Measurements from ENCODE around the gene HNRNPU. TPM values are rescaled to one million over a fixed set of nuclear protein-coding genes. Genes with fewer than 3 reads are reported as not detected.

The HNRNPU gene
- polyA plus RNA-seq, 3 donors = 71.5 to 197 (median 143) TPM

- H3K9me3 Mint-ChIP-seq = no peaks in the 10 kb centered on the region
- H3K4me1 ChIP-seq (ENCODE audit: control insufficient read depth in 1 of 2, insufficient read depth in 2 of 2, low read length in 2 of 2) = peaks cover 7 to 13% of the 10 kb centered on the region in 2 donors
- no peak overlapping the region for H3K4me3 Mint-ChIP-seq
- no peaks in the 10 kb centered on the region for H3K27me3 ChIP-seq (ENCODE audit: control insufficient read depth in 2 of 2, insufficient read depth in 2 of 2, low read length in 2 of 2)
- H3K36me3 Mint-ChIP-seq = peaks cover 82 to 92% of the 10 kb centered on the region in 2 donors
- H3K27me3 Mint-ChIP-seq (ENCODE audit: low read depth in 3 of 3) = no peaks in the 10 kb centered on the region
- peak overlapping the region in 2 of 7 donors; percentile 15 to 54 for H3K27ac Mint-ChIP-seq
- H3K9me3 ChIP-seq (replicated peaks in 1 of 2; ENCODE audit: control insufficient read depth in 1 of 2, insufficient read depth in 1 of 2, low read length in 2 of 2) = no peaks in the 10 kb centered on the region
- H3K4me1 Mint-ChIP-seq = peaks cover 8% of the 10 kb centered on the region
- no peak overlapping the region for H3K9ac ChIP-seq (ENCODE audit: insufficient read depth, low read length, poor library complexity, severe bottlenecking)
- H2AFZ ChIP-seq (ENCODE audit: insufficient read depth, low read depth, low read length, poor library complexity, severe bottlenecking) = no peak overlapping the region
- no peak for DNase-seq
- peaks cover 94% of the 10 kb centered on the region for H4K20me1 ChIP-seq (ENCODE audit: insufficient read depth, low read length)
- no peak overlapping the region for H3K4me3 ChIP-seq (replicated peaks in 1 of 3; ENCODE audit: low read depth in 2 of 3, low read length in 3 of 3)
- peak overlapping the region in 1 of 2 donors; percentile 38 for H3K27ac ChIP-seq (ENCODE audit: low read depth in 1 of 2, low read length in 2 of 2)
- H3K36me3 ChIP-seq (replicated peaks in 1 of 2; ENCODE audit: control insufficient read depth in 1 of 2, insufficient read depth in 2 of 2, low read length in 2 of 2) = peaks cover 95 to 100% of the 10 kb centered on the region in 2 donors
- no peak overlapping the region for H3K4me2 ChIP-seq (replicated peaks; ENCODE audit: extremely low read depth, low read length, poor library complexity, severe bottlenecking)
- peaks cover 94% of the 10 kb centered on the region for H3K79me2 ChIP-seq (ENCODE audit: insufficient read depth, low read length)
- WGBS (ENCODE audit: insufficient coverage) = no CpG with 5 or more reads among the region's 1 CpG
- TF ChIP-seq CTCF (IDR thresholded peaks at IDR 0.05) = no peak
- intact Hi-C loops (cut with micrococcal nuclease) = no loop called here
Measured at GRCh38 chr1:244849189-244849866, 15.0 kb downstream of the HNRNPU start.

- no peak overlapping the region for H2AFZ ChIP-seq (ENCODE audit: insufficient read depth, low read depth, low read length, poor library complexity, severe bottlenecking)
- no peak overlapping the region for H3K27ac ChIP-seq (ENCODE audit: low read depth in 1 of 2, low read length in 2 of 2)
- H3K4me2 ChIP-seq (replicated peaks; ENCODE audit: extremely low read depth, low read length, poor library complexity, severe bottlenecking) = no peak overlapping the region
- H3K4me1 ChIP-seq (ENCODE audit: control insufficient read depth in 1 of 2, insufficient read depth in 2 of 2, low read length in 2 of 2) = no peaks in the 10 kb centered on the region
- H3K9me3 Mint-ChIP-seq = no peaks in the 10 kb centered on the region
- H3K27ac Mint-ChIP-seq = no peak overlapping the region
- no peak overlapping the region for H3K4me3 Mint-ChIP-seq
- no CpG with 5 or more reads among the region's 6 CpGs for WGBS (ENCODE audit: insufficient coverage)
- intact Hi-C loops (cut with micrococcal nuclease) = no loop called here
- H3K36me3 Mint-ChIP-seq = peaks cover 82 to 95% of the 10 kb centered on the region in 2 donors
- TF ChIP-seq CTCF (IDR thresholded peaks at IDR 0.05) = no peak
- no peaks in the 10 kb centered on the region for H3K9me3 ChIP-seq (replicated peaks in 1 of 2; ENCODE audit: control insufficient read depth in 1 of 2, insufficient read depth in 1 of 2, low read length in 2 of 2)
- no peaks in the 10 kb centered on the region for H3K4me1 Mint-ChIP-seq
- H3K79me2 ChIP-seq (ENCODE audit: insufficient read depth, low read length) = peaks cover 98% of the 10 kb centered on the region
- H3K27me3 ChIP-seq (ENCODE audit: control insufficient read depth in 2 of 2, insufficient read depth in 2 of 2, low read length in 2 of 2) = no peaks in the 10 kb centered on the region
- no peak overlapping the region for H3K4me3 ChIP-seq (replicated peaks in 1 of 3; ENCODE audit: low read depth in 2 of 3, low read length in 3 of 3)
- no peak overlapping the region for H3K9ac ChIP-seq (ENCODE audit: insufficient read depth, low read length, poor library complexity, severe bottlenecking)
- H4K20me1 ChIP-seq (ENCODE audit: insufficient read depth, low read length) = peaks cover 94% of the 10 kb centered on the region
- DNase-seq = no peak
- peaks cover 96 to 100% of the 10 kb centered on the region in 2 donors for H3K36me3 ChIP-seq (replicated peaks in 1 of 2; ENCODE audit: control insufficient read depth in 1 of 2, insufficient read depth in 2 of 2, low read length in 2 of 2)
- no peaks in the 10 kb centered on the region for H3K27me3 Mint-ChIP-seq (ENCODE audit: low read depth in 3 of 3)
Measured at GRCh38 chr1:244846653-244847052, 17.7 kb downstream of the HNRNPU start.

All from CD14-positive monocyte (primary cell).